ENCODE results near the gene SGIP1.
A peak's percentile ranks its signal among the peaks of the same experiment; 100 is the strongest.

Gene SGIP1

GRCh38 chr1:66607458-66607857 is 73.5 kb downstream of the SGIP1 start:
- no peak for DNase-seq

DNA sequence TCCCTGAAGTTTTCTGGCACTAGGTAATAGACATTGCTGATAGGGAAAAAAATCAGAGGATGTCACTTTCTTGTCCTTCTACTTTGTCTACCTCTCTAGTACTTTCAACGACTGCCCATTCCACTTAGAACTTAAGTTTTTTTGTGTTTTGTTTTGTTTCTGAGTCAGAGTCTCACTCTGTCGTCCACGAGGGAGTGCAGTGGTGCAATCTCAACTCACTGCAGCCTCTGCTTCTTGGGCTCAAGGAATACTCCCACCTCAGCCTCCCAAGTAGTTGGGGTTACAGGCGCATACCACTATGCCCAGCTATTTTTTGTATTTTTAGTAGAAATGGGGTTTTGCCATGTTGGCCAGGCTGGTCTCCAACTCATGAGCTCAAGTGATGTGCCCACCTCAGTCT is 79.2 kb downstream of the SGIP1 start:
- no peak for DNase-seq

DNA sequence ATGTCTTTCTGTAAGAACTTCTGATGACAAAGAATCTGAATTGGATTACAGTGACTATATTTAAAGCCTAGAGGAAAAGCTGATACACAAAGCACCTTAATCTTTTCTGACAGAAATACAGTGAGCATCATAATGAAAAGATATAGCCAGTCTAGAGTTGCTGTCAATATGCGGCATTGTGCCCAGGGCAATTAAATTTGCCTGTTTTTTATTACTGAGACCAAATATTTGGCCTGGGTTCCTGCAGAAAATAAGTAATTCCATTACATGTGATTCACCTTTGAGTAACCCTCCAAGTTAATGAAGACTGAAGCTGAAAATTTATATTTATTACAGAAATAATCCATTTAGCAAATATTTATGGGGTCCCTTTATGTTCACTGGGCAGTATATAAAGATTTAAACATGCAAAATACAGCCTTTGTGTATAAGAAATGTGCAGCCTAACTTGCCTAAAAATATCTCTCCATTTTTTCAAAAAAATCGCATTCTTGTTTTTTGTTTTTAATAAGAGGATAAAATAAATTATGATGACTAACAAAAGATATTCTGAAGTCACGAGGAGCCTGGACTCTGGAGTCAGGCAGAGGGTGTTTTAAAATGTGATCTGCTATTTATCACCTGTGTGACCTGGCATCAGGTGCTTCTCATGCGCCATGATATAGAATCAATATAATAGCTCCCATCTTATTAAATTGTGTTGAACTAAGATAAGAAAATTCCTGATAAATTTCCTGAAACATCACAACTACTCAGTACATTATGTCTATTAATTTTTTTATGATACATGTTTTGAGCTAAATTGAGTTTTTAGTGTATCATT is 83.6 kb downstream of the SGIP1 start:
- DNase-seq, result no peak

GRCh38 chr1:66618390-66618789 is 84.4 kb downstream of the SGIP1 start:
- no peak for DNase-seq

GRCh38 chr1:66623812-66624211 is 89.9 kb downstream of the SGIP1 start:
- DNase-seq, result no peak

GRCh38 chr1:66624412-66625060 is 90.6 kb downstream of the SGIP1 start:
- DNase-seq, result no peak

GRCh38 chr1:66626261-66626660 is 92.3 kb downstream of the SGIP1 start:
- DNase-seq, result no peak

DNA sequence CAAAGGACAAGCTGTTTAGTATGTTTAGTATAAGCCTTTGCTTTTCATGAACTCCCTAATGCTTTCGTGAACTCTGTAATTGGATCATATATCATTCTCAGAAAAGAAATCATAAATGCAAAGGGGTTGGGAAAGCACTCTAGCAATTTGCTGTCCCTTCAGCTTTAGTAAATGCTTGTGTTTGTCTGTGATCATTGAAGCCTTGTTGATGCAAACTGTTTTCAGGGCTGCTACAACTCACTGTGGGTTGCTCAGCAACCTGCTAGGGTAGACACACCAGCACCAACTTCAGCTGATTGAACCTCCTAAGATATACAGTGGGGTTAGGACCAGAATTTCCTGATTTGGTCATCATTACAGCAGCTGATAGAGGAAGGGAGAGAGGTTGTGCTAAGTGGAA is 95.0 kb downstream of the SGIP1 start:
- DNase-seq, result no peak

- DNase-seq, result no peak
Observed at GRCh38 chr1:66633159-66633558, 99.2 kb downstream of the SGIP1 start.

DNA sequence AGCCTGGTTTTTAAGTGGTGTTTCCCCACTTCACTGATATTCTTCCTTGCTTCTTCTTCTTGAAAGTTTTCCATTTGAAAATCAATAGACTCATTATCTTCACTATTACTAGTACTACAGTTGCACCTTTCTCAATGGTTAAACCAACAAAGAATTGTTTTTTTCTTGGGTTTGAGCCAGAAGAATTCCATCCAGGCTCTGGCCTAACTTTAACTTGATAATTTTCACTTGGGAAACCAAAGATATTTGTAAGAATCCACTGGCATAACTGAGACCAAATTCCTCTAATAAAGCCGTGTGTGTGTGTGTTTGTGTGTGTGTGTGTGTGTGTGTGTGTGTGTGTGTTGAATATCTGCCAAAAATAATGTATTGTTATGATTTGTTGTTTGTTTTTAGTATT is 103.2 kb downstream of the SGIP1 start:
- DNase-seq, result no peak

- no peak for DNase-seq
Observed at GRCh38 chr1:66641891-66642473, 108.0 kb downstream of the SGIP1 start.

DNA sequence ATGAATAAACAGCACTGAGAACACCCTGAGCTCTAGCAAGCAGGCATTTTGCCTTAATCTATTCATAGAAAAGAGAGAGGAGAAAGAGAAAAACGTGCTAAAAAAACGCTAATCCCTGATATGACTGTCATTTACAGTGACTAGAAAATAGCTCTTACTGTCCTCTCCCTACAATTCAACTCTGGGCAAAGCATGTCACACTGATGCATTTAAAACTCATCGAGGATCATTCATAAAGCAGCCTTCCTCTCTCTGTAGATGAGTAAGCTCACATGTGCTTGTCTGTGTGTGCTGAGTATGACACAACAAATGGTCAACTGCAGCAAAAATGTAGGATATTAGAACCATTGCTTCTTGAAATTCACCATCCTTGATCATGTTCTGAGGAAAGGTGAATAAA is 109.0 kb downstream of the SGIP1 start:
- no peak for DNase-seq

GRCh38 chr1:66644331-66644730 is 110.4 kb downstream of the SGIP1 start:
- DNase-seq, result no peak

DNA sequence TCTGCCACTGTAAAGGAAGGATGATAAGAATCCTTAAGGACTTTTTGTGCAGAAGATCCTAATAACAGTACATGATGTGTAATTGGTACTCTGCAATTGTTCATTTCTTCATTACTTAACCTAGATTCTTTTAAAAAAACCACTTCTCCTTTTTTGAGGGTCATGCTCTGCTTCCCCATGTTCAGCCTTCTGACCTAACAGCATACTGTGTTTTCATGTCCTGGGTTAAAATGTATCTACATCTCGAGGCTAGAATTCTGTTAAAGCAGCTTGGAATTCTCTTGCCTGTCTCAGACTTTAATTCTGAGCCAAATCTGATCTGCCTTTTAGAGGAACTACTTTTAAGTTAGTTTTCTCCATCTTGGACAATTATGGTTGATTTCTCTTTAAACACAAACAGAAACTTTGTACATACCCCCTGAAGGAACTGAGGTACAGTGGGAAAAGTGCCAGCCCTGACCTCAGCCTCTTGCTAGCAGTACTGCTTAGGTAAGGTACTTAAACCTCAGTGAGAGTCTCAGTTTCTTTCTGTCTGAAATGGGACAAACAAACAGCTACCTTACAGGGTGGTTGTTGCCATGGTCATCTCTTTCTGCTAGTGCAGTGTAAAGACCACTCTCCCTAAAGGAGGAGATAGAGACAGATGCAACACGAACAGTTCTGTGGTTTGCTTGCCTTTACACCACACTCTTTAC is 115.1 kb downstream of the SGIP1 start:
- DNase-seq, result peak; percentile 7

- no peak for DNase-seq
Observed at GRCh38 chr1:66652556-66652955, 118.6 kb downstream of the SGIP1 start.

DNA sequence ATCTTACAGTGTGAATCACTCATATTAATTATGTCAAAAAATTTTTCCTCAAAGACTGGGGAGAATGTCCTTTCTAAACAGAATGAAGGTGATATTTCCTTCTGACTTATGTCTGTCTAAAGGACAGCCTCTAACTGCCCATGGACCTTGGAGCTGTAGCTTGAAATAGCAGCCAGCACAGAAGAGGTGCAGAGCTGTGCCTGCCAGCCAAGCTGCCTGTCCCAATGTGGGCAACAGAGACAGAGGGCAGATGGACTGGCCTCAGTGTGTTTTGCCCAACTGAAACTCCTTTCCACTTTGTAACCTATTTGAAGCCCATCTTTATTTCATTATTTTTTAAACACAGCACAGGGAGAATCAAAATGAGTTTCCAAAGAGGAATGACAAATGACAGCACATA is 120.7 kb downstream of the SGIP1 start:
- no peak for DNase-seq

DNA sequence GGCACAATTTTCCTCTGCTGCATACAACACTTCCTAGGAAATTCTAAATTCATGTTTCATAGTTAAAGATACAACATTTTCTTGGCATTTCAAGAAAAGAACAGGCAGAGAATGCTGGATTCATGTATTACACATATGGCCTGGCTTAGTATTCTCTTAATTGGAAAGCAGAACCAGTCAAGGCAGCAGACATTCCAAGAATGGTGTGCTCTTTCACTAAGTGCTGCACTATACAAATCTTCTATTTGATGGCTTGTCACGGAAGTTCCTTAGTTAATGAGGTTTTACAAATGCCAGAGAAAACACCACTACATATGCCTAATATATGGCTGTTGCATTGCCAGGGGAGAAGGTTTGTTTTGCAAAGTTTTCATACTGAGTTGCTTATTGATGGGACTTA is 137.5 kb downstream of the SGIP1 start:
- no peak for DNase-seq

GRCh38 chr1:66676613-66677298 is 142.8 kb downstream of the SGIP1 start:
- no peak for DNase-seq

GRCh38 chr1:66678146-66678545 is 144.2 kb downstream of the SGIP1 start:
- no peak for DNase-seq

GRCh38 chr1:66679140-66679539 is 145.2 kb downstream of the SGIP1 start:
- DNase-seq, result no peak

- DNase-seq, result no peak
Observed at GRCh38 chr1:66681686-66682085, 147.7 kb downstream of the SGIP1 start.

- no peak for DNase-seq
Observed at GRCh38 chr1:66682106-66682505, 148.2 kb downstream of the SGIP1 start.

- no peak for DNase-seq
Observed at GRCh38 chr1:66684353-66684752, 150.4 kb downstream of the SGIP1 start.

Data from GF-D8 (cell line).